Liver (tissue), 2 donors: ENCODE data around the gene RFFL.

Source experiments
- TAF1 ChIP-seq: conservative IDR thresholded peaks from 2 replicates; pipeline ENCODE4 v1.6.1; 2016; ENCODE audit warnings: antibody characterized with exemption, mild to moderate bottlenecking
- YY1 ChIP-seq: IDR thresholded peaks from 2 replicates; pipeline ENCODE4 v1.6.1; 2016; ENCODE audit warnings: antibody characterized with exemption, mild to moderate bottlenecking
- donor health status: healthy.

DNA sequence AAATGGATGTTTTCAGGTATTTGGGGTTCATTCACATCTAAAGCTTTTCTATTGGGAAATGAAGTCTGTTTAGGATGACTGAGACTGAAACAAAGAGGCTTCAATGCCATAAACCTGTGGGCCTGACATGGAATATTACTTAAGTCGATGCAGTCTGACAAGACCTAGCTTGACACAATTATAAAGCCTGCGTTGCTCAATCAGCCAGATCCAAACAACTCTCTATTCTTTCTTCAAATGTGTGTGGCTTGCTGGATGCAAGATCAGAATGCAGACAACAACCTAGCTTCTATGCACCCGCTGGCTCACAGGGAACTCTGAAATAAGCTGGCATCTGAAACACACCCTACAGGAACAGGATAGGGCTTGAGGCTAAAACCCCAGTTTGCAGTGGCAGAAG lies 40.0 kb downstream of the RFFL start:
- TF ChIP-seq YY1 = no peak
- TF ChIP-seq TAF1 = no peak
